GM21381 (cell line): Measurements from ENCODE around the gene COPS3.

ENCODE experiments used
- ATAC-seq: cut with Tn5 transposase; IDR thresholded peaks from one replicate; pipeline ENCODE4 v1.9.1; 2021; ENCODE audit warnings: mild to moderate bottlenecking, moderate library complexity; ENCODE audit not compliant: unreplicated experiment

The COPS3 gene

DNA sequence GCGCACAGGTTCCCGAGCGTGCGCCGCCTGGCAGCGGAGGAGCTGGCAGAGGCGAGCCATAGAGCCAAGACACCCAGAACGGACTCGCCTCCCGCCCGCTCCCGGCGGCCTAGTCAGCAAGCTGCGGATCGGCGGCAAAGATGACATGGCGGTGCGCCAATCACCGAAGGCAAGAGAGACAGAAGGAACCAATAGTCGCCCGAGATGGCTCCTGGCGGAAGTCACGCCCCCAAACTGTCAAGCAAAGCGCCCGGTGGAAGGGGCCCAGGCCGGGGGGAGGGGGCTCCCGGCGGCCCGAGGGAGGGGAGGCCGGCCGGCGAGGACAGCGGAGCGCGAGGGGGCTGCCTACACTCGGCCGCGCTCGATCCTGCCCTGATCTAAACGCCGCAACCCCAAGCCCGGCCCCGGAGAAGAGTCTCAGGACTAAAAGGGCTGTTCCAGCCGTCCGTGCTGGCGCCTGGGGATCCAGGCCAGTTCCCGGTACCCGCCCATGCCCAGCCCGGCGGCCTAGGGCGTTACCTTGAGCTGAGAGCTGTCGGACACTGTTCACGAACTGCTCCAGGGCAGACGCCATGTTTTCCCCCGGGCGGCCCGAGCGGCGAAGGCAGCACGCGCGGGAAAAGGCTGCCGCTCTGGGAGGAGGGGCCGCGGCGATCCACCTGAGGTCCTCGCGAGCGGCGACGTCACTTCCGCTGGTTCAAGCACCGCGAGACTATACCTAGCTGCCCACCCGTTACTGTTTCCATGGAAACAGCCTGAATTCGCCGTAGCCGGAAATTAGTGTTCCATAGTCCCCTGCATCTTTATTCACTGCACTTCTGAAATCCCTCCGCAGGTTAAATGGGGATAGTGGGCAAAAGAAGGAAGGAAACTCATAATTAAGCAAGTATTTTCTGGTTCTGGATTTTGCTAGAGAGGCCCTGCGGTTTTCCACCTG, at the start of gene COPS3:
Gene COPS3 (minus strand): TSS at position 634 of the 937 bp plus-strand sequence. CDS start 60 bp downstream, at position 574.
- ATAC-seq = peak; percentile 88

- no peak for ATAC-seq
Measured at GRCh38 chr17:17328251-17328650, 47.2 kb upstream of the COPS3 start.

DNA sequence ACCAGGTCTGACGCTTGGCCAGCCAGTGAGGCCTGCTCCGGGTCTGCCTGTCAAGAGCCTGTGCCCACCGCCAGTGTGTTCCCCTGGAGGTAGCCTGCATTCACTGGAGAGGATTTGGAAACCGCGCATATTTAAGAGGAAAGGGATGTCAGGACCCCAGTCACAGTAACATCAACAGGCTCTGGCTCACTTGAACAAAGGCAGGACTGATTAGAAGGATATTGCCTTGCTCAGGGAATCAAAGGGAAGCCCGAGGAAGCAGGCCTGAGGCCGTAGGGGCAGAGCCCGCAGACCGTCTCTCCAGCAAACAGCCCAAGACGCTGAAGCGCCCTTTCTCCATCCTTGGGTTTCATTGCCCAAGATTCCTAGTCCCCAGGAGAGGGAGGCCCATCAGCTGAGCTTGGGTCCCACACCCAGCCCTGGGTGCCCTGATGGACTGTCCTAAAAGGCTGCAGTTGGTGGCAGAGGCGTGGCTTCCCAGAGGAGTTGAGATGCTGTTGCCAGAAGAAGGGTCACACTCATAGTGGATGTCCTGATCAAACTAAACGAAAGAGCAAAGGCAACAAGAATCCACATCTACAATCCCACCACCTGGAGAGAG, 45.3 kb upstream of the COPS3 start:
- no peak for ATAC-seq

GRCh38 chr17:17325816-17326215, 44.8 kb upstream of the COPS3 start:
- no peak for ATAC-seq

- ATAC-seq = no peak
Measured at GRCh38 chr17:17325228-17325627, 44.2 kb upstream of the COPS3 start.

DNA sequence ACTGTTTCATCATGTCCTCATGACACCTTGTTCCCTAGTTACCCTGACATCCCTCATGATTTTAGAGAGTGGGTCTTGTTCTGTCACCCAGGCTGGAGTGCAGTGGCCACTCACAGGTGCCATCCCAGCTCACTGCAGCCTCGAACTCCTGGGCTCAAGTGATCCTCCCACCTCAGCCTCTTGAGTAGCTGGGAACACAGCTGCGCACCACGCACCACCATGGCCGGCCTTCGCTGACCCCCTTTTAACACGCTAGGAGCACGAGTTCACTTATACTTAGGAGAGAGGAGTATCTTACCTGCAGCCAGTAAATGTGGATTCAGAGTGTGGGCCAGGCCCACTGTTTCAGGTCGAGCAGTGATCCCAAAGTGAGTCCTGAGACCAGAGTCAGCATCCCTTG, 43.6 kb upstream of the COPS3 start:
- no peak for ATAC-seq

DNA sequence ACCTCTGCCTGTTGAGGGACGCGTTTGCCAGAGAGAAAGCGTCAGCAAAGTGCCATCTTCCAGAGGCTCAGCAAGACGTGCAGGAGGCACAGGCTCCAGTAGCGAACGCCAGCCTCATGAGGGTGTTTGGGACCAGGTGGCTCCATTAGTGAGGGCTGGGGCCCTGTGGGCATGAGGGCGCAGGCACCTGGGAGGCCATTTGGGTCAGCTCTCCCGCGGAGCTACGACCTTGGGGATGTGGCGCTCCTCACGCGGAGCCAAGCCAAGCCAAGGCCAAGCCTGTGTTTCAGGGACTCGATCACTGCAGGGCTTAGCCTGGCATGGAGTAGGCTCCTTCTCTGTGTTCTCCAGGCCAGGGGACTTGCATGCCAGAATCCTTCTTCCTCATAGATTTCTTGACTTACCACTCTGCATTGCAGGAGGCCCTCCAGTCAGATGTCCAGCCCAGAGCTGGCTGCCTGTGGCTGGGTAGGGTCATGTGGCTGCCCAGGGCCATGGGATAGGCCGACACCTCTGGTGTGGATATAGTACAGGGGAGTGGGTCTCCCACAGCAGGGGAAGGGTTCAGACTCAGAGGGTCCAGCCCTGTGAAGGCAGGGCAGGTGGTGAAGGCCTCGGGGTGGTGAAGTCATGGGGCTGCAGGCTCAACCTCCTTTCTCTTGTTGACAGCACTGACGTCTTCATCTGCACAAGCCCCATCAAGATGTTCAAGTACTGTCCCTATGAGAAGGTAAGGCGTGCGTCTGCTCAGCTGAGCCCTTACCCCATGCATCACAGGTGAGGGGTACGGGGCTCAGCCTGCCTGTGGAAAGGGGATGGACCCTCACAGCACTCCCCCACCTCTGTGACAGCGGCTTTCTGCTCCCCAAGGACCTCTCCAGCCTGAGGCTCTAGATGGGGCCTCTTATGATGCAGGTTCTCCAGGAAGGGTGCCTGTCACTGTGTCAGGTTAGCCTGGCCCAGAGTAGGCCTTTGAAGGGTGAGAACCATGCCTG, 41.8 kb upstream of the COPS3 start:
- no peak for ATAC-seq

DNA sequence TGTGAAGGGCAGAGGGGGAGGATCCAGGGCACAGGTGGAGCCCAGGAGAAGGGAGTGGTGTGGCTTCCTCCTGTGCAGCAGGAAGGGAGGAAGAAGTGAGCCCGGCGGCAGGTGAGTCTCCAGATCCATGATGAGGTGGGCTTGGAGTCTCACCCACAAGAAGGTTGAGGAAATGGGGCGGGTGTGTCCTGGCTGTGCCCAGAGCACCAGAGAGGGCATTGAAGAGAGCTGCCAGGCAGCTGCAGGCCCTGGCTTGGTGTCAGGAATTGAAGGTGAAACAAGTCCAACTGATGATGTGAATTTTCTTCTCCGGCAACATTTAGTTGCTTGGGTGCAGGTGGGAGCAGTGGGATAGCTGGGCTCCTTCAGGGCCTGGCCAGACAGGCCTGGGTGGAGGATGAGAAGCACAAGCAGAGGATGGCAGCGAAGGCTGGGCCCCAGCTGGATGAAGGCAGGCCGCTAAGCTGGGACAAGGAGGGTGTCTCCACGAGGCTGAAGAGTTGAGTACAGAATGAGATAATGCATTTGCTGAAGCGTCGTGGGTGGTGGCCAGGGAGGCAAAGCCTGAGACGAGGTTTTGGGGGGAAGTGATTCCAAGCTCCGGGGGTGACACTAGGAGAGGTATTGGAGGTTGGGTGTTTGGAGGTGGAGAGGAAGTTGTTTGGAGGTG, 40.4 kb upstream of the COPS3 start:
- no peak for ATAC-seq

GRCh38 chr17:17320911-17321220, 39.8 kb upstream of the COPS3 start:
- no peak for ATAC-seq

DNA sequence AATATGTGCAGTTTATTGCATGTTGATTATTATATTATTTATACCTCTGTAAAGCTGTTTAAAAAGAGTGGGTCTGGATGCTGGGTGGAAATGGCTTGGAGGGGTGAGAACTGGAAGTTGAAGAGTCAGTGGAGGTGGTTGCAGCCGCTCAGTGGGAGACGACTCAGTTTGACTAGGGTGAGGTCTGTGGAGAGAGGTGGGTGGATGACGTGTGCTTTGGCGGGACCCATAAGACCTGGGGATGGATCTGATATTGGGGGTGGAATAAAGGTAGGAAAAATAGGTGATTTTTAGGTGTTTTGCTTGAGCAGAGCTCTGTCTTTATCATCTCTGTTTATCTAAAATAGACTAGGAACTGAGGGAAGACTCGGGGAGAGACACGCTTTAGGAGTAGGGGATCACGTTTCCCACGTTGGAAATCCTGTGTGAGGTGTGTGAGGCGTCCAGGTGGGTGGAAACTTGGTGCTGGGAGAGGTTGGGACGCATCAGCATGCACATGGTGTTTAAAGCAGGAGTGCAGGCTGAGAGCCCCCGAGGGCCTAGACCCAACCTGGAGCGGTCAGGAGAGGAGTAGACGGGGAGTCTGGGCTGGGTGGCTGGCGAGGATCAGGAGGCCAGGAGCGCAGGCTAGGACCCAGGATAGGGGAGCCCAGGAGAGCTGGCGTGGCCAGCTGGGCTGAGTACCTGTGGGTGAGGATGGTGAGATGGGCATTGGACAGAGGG, 39.3 kb upstream of the COPS3 start:
- ATAC-seq = no peak

DNA sequence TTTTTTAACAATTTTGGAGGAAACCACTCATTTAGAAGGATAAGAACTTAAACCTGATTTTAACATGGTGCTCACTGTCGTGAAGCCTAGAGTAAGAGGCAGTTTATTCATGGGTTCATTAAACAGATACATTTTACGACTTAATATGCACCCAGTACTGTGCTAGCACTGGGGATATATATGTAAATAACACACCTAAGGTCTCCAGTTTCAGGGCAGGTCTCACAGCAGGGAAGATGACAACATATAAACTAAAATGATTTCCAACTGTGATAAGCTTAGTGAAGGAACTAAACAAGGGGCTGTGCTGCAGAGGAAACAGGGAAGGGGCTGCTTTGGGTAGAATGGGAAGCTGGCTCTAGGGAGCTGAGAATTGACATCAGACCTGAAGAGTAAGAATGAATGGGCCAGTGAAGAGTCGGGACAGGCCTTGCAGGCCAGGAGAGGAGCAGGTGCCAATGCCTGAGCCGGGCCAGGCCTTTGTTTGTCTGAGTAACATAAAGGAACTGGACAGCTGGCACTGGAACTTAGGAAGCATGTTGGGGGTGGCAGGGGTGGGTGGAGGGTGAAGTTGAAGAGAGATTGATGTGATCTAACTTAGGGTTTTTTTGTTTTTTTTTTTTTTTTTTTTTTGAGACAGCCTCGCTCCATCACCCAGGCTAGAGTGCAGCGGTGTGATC, 34.2 kb upstream of the COPS3 start:
- no peak for ATAC-seq

- ATAC-seq = no peak
Measured at GRCh38 chr17:17314501-17315071, 33.5 kb upstream of the COPS3 start.

DNA sequence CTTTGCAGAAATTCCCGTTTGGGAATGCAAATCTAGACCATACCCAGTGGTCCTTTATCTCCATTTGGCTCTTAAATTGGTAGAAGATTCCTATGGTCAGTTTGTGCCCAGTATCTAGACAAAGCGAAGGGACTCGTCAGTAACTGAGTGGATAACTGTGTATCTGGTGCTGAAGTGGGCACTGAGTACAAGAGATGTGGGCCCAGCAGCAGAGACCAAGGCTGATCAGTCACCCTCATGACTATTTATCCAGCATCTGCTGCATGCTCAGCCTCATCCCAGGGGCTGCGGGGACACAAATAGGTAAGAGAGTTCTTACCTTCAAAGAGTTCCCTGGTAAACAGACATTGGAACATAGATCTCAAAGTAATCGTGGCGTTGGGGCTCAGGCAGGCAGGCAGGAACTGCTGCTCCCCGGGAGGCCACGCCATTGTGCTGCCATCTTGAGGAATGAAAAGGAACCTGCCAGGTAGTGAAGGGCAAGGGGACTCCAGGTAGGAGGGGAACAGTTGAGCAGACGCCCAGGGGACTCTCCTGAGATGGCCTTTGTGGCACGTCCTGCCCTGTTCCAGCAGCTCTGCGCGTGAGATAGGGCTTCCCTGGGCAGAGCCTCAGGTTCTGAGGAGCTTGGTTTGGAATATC, 32.4 kb upstream of the COPS3 start:
- ATAC-seq = no peak

DNA sequence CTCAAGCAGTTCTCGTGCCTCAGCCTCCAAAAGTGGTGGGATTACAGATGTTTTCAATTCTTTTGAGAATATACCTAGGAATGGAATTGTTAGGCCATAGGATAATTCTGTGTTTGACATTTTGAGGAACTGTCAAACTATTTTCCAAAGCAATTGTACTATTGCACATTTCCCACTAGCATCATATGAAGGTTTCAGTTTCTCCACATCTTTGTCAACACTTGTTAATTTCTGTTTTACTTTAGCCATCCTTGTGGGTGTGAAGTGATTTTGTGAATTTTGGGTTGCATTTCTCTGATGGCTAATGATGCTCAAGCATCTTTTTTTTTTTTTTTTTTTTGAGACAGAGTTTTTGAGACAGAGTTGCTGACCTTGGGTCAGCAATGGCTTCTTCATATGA, 28.3 kb upstream of the COPS3 start:
- ATAC-seq = no peak

DNA sequence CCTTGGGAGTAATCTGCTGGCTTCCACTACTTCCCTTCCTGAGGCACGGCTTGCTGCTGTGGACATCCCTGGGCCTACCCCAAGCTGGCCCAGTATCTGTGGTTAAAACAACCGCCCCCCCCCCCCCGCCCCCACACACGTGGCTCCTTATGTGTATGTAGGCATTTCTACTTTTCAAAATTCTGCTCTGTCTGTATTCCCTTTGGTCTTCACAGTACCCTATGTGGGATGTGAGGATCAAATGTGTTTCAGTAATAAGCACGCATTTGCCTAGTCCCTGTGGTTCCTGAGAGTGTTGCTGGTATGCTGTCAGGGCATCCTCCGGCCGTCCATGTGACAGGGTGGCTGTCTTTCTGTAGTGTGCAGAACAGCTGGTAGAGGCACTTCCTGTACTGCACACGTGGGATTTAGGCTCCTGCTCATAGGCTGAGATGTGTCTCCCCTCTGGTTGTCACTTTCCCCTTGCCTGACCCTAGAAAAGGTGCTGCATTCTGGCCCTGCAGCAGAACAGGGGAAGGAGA, 24.3 kb upstream of the COPS3 start:
- peak; percentile 59 for ATAC-seq

DNA sequence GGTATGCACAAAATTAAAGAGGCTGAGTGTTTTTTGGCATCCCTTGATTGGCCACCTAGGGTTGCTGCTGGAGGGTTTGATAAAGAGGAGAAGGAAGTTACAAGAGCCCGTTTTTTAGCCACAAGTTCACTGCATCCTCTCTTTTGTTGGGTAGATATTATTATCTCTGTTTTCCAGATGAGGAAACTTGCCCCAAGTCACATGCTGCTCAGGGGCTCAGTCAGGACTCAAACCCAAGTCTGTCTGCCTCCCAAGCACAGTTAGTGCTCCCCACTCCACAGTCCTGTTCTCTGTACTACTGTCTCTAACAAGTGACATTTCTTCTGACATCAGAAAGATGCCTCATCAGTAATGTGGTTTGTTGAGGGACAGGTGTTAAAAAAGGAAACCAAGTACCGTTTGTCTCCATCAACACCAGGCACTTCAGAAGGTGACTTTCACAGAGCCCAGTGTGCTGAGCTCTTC, 23.5 kb upstream of the COPS3 start:
- ATAC-seq = no peak

DNA sequence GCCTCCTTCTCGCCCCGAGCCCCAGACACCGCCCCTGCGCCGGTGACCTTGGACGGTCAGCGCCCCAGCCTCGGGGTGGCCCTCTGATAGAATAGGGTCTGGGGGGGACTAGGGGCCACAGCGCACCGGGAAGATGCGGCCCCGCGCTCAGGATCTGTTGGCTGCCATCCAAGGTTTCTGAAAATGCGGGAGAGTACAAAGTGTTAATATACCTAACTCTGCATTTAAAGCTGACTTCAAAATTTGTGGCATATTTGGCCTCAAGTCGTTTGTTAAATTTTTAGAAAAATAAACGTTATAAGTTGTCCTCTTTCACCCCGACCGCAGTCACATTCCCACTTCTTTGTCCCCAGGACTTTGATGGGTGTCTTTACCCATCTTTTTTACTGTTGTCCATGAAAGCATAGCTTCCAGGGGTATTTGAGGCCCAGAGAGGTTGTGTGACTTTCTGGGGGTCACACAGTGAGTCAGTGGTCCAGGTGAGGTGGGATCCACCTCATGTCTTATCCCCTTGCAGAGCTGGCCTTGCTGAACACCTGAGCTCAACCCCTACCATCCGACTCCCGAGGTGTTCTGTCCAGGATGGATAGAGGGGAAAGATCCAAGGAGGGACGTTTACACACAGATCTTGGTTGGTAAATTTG, 22.9 kb upstream of the COPS3 start:
- no peak for ATAC-seq
